RKO (cell line): ENCODE measurements around the gene POLDIP2.

Experiments used
- DNase-seq: peaks from one replicate; pipeline ENCODE4 v3.0.0-alpha.2; 2016; ENCODE audit warnings: low spot score

The POLDIP2 gene, protein sequence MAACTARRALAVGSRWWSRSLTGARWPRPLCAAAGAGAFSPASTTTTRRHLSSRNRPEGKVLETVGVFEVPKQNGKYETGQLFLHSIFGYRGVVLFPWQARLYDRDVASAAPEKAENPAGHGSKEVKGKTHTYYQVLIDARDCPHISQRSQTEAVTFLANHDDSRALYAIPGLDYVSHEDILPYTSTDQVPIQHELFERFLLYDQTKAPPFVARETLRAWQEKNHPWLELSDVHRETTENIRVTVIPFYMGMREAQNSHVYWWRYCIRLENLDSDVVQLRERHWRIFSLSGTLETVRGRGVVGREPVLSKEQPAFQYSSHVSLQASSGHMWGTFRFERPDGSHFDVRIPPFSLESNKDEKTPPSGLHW

DNA sequence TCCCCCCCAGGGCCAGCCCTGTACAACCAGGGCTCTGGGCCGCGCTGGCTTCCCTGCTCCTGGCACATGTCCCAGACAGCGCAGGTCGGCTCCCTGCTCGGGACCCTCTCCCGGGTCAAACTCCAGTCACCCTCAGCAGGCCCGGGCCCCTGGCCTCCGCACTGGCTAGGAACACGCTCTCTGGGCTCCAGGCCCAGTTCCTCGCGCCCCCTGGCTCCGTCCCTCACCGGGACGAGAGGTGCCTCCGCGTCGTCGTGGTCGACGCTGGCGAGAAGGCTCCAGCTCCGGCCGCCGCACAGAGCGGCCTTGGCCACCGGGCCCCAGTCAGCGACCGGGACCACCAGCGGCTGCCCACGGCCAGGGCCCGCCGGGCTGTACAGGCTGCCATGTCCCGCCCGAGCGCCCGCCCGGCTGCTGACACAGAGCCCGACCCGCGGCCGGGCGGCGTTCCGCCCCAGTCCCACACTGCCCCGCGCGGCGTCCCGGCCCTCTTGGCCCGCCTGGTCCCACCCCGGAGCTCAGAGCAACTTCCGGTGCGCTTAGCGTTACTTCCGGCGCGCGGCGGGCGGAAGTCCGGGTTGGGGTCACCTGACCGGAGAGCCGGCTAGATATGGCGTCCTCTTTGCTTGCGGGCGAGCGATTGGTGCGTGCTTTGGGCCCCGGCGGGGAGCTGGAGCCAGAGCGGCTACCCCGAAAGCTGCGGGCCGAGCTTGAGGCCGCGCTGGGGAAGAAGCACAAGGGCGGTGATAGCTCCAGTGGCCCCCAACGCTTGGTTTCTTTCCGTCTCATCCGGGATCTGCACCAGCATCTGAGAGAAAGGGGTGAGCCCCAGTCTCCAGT lies at the start of gene POLDIP2:
POLDIP2 (minus strand) TSS at position 467 of the 840 bp plus-strand sequence; CDS start at position 388, 79 bp downstream.
- DNase-seq: peak; percentile 95

DNA sequence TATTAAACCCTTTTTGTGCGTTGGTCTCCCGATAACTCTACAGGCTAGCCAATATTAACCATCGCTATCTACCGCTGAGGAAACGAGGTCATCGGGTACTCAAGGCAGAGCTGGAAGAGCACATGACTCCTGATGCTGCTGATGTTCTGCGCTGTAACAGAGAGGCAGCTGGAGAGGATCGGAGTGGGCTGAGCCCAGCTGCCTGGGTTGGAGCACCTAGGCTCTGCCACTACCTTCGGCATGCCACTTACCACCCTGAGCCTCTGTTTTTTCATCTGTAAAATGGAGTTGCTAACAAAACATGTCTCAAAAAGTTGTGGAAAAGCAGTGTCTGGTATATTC lies 49.1 kb upstream of the POLDIP2 start:
- no peak for DNase-seq

DNA sequence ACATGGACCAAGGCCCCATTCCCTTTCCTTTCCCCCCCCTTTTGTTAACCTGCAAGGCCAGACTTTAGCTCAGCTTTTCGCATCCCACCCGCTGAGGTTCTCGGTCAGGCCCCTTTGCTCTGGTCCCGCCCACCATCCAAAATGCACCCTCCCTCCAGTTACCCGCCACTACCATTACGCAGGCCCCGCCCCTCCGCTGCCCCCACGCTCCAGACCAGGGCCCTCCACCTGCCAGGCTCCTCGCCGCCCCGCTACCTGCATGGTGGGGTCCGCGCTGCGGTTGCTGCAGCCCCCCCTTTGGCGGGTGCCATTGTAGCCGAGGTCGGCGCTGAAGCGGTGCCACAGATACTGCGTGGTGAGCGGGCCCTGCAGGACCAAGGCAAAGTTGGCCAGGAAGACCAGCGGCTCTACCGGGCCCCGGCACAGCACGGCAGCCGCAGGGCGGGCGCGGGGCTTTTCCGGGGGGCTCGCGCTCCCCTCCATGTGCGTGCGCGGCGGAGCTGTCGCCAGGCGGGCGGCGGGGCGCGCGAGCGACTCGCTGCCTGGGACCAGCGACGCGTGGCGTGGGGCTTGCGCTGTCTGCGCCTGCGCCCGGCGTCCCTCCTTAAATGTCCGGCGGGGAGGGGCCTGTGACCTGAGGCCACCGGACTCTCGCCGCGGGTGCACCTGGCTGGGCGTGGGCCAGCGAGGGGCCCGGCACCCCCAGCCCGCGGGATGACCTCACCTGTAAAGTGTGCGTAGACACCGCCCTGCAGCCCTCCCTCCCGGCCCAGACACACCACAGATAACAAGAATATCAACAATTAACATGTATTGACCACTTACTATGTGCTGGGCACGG lies 48.5 kb upstream of the POLDIP2 start, which contains the start of gene SLC46A1:
SLC46A1 (minus strand) TSS at position 581 of the 841 bp plus-strand sequence; CDS start at position 483, 98 bp downstream.
- peak; percentile 62 for DNase-seq

DNA sequence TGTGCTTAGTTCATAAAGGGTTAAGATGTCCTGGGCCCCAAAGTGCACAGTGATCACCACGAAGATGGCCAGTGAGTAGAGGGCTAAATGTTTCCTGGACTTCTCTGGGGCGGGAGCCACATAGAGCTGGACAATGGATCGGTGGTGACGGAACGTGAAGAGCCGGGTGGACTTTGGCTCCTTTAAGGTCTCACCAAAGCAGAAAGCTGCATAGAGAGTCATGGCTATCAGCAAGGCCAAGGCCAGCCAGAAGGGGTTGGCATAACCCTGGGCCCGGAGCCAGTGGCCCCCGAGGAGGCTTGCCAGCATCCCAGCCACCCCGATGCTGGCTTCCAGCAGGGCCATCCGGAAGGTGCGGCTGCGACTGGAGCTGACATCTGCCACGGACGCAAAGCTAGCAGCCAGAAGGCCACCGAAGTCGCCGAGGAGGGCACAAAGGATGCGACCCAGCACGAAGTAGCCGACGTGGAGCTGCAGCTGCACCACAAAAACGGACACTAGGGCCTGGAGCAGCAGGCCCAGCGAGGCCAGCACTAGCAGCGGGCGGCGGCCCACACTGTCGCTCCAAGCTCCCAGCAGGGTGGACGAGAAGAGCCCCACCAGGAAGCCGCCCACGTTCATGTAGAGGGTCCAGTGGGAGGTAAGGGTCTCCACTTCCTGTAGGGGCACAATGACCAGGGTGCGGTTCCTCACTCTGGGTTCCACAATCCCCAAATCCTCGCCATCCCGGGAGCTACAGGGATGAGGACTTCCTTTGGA lies 47.7 kb upstream of the POLDIP2 start:
- peak; percentile 45 for DNase-seq

DNA sequence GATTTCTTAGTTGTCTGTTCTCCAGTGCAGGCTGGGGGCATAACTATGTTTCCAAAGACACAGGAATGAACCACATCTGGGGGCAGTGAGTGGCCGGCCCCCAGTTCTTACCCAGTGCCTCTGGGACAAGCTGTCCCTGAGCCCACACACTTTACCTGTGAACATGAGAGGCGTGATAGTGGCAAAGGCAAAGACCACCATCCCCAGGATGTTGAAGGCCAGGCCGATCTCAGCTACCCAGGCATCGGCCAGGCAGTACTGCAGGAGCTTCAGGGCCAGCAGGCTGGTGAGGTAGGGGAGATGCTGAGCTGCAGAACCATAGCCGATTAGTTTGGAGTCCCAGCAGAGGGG lies 47.1 kb upstream of the POLDIP2 start:
- no peak for DNase-seq

DNA sequence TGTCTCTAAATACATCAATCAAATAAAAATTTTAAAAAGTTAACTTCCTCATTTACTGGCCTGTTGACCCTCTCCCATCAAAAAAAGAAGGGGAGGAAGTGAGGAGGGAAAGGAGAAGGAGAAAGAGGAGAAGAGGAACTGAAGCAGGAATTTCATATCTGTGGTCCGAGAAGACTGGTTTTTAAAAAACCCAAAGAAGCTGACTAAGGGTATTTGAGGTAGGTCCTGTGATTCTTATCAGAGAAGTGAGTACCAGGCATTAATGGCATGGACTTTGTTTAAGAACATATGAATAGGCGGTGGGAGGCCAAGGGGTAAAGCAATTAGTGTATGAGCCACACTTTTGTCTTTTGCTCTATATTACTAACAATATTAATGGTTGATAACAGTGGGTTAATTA lies 46.7 kb upstream of the POLDIP2 start:
- no peak for DNase-seq

DNA sequence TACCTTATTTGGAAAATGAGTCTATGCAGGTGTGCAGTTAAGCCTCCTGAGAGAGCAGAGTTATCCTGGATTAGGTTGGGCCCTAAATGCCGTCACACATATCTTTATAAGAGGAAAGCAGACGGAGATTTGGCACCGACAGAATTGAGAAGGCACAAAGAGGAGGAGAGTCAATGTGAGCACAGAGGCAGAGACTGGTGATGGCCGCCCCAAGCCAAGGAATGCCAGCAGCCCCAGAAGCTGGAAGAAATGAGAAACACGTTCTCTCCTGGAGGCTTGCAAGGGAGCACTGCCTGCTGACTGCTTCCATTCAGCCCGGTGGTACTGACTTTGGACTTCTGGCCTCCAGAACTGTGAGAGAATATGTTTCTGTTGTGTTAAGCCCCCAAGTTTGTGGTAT lies 45.5 kb upstream of the POLDIP2 start:
- DNase-seq: no peak

DNA sequence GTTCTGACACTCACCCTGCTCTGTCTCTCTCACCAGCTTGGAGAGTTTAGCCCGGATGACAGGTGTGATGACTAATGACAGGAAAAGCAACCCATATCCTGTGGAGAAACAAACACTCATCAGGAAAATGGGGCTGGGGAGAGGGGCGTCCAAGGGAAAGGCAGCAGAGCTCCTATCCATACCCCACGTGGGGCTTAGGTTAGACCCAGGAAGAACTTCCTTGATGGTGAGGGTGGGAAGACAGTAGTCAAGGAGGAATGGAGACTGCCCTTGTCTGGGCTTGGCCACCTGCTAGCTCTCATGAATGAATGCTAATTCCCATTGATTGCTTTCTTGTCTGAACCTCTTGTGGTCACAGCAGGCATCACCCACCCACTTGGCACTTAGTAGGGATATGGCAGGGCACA lies 44.9 kb upstream of the POLDIP2 start:
- no peak for DNase-seq

DNA sequence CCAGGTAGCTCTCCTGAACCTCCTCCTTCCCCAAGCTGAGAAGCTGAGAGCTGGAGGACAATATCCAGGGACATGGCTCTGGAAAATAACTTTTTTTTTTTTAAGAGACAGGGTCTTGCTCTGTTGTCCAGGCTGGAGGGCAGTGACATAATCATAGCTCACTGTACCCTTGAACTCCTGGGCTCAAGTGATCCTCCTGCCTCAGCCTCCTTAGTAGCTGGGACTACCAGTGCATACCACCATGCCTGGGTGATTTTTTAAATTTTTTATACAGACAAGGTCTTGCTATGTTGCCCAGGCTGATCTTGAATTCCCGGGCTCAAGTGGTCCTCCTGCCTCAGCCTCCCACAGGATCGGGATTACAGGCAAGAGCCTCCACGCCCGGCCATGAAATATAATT lies 42.5 kb upstream of the POLDIP2 start:
- DNase-seq: no peak

DNA sequence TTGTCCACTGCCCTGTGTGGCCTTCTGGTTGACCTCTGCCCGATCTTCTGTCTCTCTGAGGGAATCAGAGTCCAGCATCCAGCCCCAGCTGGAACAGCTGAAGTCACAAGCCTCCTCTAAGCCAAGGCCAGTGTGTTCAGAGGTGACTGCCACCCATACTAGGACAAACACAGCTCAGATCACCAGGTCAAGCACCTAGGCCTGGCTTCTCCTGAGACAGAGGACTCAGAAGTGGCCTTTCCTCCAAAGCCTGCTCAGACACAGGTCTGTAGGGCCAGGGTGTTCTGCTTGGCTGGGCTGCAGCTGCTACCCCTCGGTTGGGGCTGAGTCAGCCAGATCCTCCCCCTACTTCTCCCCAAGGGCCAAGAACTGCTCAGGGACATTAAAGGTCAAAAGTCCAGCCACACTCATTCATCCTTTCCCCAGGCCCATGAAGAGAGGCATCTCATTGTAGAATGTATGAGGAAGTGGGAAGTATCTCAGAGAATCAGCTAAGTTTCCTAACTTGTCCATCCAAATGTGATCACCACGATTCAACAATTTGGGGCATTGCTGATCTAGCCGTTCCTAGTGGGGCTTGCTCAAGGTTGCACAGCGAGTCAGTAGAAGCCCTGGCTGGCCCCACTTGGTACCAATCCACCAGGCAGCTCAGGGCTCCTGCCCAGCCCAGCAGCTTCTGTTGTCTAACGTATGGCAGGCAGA lies 41.1 kb upstream of the POLDIP2 start:
- DNase-seq: no peak

DNA sequence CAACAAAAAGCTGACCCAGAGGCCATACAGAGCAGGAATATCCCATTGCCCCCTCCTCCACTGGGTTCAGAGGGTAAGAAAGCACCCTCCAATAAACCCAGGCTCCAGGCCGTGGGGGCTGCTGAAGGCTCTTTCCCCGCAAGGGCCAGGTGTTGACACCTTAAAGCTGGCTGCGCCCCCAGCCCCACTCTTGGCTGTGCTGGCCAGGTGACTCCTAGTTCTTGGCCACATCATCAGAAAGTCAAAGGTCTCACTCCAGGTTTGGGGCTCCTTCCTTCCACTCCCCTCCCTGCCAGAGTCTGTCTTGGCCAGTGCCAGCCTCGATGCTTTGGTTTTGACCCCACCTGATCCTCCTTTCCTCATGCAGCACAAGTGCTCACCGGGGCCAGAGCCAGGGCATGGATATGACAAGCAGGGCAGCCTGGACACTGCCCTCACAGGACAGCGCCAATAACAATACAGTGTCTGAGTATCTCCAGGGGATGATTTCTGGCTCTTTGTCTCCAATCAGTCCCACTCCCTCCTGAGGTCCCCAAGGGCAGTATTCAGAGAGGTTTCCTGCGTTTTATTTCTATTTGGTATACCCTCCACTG lies 40.5 kb upstream of the POLDIP2 start:
- no peak for DNase-seq

DNA sequence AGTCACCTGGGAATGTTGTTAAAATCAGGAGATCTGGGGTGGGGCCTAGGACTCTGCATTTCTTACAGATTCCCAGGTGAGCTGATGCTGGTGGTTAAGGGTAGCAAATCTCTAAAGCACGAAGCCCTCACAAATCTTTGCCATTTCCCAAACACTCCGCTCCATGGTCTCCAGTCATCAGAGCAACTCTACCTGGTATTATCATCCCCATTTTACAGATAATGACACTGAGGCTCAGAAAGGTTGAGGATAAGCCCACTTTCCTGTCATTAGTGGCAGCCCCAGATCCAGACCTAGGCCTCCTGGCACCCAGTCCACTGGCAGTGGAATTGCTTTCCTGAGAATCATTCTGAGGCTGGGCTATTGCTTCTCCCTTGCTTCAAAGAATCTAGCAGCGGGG lies 39.9 kb upstream of the POLDIP2 start:
- no peak for DNase-seq

DNA sequence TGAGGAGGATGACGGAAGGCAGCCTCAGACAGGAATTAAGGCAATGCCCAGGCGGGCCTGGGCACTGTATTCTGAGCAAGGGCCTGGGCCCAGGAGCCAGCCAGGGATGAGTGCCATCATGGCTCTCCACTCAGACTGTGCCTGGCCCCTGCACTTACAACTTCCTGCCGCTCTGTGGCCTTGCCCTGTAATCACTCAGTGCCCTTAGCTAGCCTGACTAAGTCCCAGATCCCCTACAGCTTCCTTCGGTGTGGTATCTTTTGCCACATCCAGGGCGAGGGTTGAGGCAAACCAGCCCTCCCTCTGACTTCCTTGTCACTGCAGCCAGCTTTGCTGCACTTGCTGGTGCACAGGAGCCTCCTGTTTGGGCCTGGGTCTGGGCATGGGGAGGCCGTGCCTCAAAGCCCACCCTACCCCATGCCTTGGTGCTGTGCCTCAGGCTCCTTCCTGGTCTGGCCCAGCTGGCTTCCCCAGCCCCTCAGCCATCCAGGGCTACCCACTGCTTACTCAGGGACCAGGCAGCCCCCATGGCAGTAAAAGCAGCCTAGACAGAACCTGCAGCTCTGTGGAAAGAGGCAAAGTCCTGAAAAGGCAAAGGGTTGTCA lies 39.4 kb upstream of the POLDIP2 start:
- no peak for DNase-seq

DNA sequence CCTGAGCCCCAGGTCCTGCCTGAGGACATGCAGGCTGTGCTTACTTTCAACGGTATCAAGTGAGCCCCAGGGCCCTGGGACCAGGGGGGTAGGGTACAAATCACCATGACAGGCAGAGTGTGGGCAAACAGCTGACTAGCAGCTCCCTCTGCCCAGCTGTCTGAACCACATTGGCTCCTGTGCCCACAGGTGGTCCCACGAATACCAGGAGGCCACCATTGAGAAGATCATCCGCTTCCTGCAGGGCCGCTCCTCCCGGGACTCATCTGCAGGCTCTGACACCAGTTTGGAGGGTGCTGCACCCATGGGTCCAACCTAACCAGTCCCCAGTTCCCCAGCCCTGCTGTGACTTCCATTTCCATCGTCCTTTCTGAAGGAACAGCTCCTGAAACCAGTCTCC lies 38.6 kb upstream of the POLDIP2 start:
- DNase-seq: no peak

DNA sequence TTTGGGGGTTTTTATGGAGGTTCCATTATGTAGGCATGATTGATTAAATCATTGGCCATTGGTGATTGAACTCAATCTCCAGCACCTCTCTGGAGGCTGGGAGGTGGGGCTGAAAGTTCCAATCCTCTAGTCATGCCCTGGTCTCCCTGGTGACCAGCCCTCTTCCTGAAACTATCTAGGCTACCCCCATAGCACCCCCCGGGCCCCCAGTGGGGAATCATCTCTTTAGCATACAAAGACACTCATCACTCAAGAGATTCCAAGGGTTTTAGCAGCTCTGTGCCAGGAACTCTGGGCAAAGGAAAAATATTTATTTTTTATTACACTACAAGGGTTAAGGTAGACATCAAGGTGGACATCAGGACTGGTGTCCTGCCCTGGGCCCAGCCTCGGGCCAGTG lies 38.1 kb upstream of the POLDIP2 start:
- no peak for DNase-seq

DNA sequence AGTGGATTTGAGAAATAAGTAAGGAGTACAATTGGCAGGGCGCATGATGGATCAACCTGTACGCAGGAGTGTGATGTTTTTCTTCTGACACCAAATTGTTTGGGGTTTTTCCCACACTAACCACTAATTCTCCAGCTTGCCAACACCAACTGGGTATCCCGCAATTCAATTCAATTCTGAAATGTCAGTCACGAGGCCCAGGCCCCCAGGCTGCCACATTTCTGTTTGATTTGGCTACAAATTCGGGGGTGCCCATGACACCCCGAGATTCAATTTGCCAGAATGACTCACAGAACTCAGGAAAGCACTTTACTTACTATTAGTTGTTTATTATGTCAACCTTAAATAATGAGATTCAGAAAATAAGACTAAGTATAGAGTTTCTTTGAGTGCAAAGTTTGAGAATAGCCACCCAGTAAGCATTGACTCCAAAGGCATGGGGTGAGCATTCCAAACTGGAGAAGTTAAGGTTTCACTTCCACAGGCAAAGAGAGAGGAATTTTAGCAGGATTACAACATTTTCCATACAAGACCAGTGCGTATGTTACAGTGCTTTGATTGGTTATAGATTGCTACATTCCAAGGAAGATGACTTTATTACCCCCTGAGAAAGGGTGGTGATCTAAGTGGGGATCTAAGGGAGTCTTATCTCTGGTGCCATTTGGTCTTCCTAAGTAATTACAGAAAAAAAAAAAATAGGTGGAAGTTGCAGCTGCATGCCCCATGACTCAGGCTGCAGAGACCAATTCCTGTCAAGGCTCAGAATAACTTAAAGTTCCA lies 37.2 kb upstream of the POLDIP2 start:
- DNase-seq: no peak

DNA sequence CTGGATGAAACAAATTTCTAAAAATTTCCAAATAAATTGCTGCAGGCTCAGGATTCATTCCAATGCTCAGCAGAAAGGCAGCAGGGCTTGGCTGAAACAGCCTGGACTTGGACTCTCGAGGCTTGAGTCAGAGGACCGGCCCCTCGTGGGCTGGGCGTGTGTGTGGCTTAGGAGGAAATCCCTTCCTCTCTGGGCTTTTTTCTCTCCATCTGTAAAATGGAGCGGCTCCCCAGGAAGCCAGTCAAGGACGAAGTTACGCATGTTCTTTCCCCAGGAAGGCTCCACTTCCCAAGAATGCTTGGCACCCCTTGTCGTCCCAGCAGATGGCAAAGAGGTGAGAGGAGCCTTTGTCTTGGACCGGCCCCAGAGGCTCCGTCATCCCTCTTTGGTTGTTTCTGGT lies 35.2 kb upstream of the POLDIP2 start:
- DNase-seq: no peak

DNA sequence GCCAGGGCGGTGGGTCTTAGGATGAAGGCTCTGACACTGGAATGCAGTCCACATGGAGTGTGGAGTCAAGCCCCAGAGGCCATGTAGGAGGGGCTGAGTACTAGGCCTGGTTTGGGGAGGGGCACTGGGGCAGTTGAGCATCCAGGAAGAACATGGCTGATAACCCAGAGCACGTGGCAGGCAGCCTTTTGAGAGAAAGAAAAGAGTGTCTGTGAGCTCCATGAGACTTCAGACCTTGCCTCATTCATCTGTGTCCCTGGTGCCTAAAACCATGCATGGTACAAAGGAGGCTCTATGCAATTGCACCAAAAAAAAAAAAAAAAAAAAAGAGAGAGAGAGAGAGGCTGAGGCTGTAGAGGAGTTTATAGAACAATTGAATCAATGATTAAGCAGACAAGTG lies 34.1 kb upstream of the POLDIP2 start:
- no peak for DNase-seq

DNA sequence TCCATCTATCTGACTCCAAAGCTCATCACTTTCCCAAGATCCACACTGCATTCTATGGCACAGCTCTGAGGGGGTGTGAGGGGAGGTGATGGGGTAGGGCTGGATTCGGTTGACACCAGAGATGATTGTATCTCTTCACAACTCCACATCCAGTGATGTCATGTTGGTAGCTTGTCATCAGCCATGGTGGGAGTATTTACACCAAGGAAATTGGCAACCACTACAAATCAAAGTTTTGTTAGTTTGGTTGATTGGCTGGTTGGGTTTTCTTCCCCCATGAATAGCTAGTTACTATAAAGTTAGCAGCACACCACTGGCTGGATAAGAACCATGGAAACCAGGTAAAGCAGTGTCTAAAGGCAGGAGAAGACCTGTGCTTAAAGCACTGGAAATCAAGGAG lies 33.7 kb upstream of the POLDIP2 start:
- DNase-seq: no peak

DNA sequence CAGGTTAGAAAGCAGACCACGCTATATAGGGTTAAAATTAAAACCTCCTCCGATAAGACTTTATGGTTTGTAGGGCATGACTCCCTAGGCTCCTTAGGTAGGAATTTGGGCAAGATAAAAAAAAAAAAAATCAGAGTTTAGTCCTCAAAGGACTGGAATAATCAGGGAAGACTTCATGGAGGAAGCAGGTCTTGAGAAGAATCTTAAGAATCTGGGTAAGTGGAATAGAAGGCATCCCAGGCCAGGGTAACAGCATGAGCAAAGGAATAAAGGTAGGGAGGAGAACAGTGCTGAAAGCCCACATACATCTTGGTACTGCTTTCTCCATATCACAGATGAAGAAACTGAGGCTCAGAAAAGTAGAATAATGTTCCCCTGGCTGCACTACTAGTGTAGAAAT lies 33.2 kb upstream of the POLDIP2 start:
- DNase-seq: no peak
